Gastroesophageal sphincter (tissue), 4 donors: ENCODE results near the gene MAP7D3. TPM values are rescaled to one million over a fixed set of nuclear protein-coding genes. Genes with fewer than 3 reads are reported as not detected.

ENCODE experiments used
- ATAC-seq: fragments of 150-250 bp; one replicate; pipeline ENCODE4 v1.9.1; 2016; ENCODE audit warnings: mild to moderate bottlenecking, moderate library complexity
- H3K27ac ChIP-seq, 4 donors: fragments of 200-600 bp; sonication (generic) in 3 of 4; 1 replicate in 3 of 4; 2 replicates in 1 of 4; pipeline ENCODE4 v1.5.1; 2016 to 2019
- H3K27me3 ChIP-seq: fragments of 200-600 bp; sonication (generic); one replicate; pipeline ENCODE4 v1.5.1; 2019
- H3K36me3 ChIP-seq, 2 donors: fragments of 200-600 bp; sonication (generic); one replicate each; pipeline ENCODE4 v1.5.1; 2019; ENCODE audit warnings: control low read depth in 1 of 2
- H3K4me1 ChIP-seq, 3 donors: fragments of 200-600 bp; sonication (generic); 1 replicate in 2 of 3; 2 replicates in 1 of 3; pipeline ENCODE4 v1.5.1; 2016 to 2019; ENCODE audit warnings: control low read depth in 2 of 3
- H3K4me3 ChIP-seq, 2 donors: fragments of 200-600 bp; sonication (generic); one replicate each; pipeline ENCODE4 v1.5.1; 2019; ENCODE audit warnings: mild to moderate bottlenecking in 1 of 2, moderate library complexity in 1 of 2
- H3K9me3 ChIP-seq, 3 donors: fragments of 200-600 bp; sonication (generic); one replicate each; pipeline ENCODE4 v1.5.1; 2017 to 2019; ENCODE audit warnings: control low read depth in 2 of 3
- CTCF ChIP-seq, 4 experiments: fragments of 200-600 bp in 2 of 4; fragments of 450-650 bp in 2 of 4; sonication (generic) in 1 of 4; IDR thresholded peaks; one replicate each; pipeline ENCODE4 v1.5.1; 2017 to 2019; ENCODE audit warnings: antibody characterized with exemption in 4 of 4, mild to moderate bottlenecking in 2 of 4, moderate library complexity in 2 of 4
- EP300 ChIP-seq: sonication (generic); formaldehyde crosslinking; IDR thresholded peaks from one replicate; pipeline ENCODE4 v1.6.1; 2017; ENCODE audit warnings: antibody characterized with exemption, mild to moderate bottlenecking
- POLR2A ChIP-seq, 2 donors: fragments of 450-650 bp; IDR thresholded peaks; one replicate each; pipeline ENCODE4 v1.6.1; 2017; ENCODE audit warnings: antibody characterized with exemption in 2 of 2, mild to moderate bottlenecking in 2 of 2, moderate library complexity in 1 of 2
- POLR2AphosphoS5 ChIP-seq: sonication (generic); formaldehyde crosslinking; IDR thresholded peaks from one replicate; pipeline ENCODE4 v1.6.1; 2017; ENCODE audit warnings: antibody characterized with exemption
- WGBS, 2 donors: methylation state at CpG; one replicate each; pipeline ENCODE4 v1.1.5; 2018; ENCODE audit warnings: low coverage in 1 of 2; 5-methylcytosine and 5-hydroxymethylcytosine counted together
- total RNA-seq, 4 donors: library from RNA; depleted of rRNA; stranded (reverse); fragments of >200 nt; gene quantifications; one replicate each; pipeline ENCODE4 v1.1.0, GENCODE V29; 2016

The MAP7D3 gene
- total RNA-seq, 4 donors from 2014 or later: 17.1 to 30.5 (median 23.0) TPM

GRCh38 chrX:136203438-136203837, 47.8 kb downstream of the MAP7D3 start:
- H3K27ac ChIP-seq: peak overlapping the region; percentile 92 to 96 (median 94)
- no peaks in the 10 kb centered on the region for H3K9me3 ChIP-seq
- peaks cover 0 to 77% (median 24%) of the 10 kb centered on the region in 3 donors for H3K4me1 ChIP-seq
- H3K27me3 ChIP-seq: no peaks in the 10 kb centered on the region
- ATAC-seq: no peak
- H3K4me3 ChIP-seq: peak overlapping the region; percentile 50 to 58
- no peak for TF ChIP-seq CTCF (IDR thresholded peaks at IDR 0.05)
- TF ChIP-seq POLR2AphosphoS5: no peak
- TF ChIP-seq POLR2A (IDR thresholded peaks at IDR 0.05): no peak
- TF ChIP-seq EP300: no peak
- H3K36me3 ChIP-seq: peaks cover 0 to 24% of the 10 kb centered on the region in 2 donors

- ATAC-seq: peak; percentile 66
- Histone ChIP-seq H3K9me3 (no peaks in the 10 kb centered on the region), H3K27ac (peak overlapping the region; percentile 92 to 96 (median 94)), H3K36me3 (peaks cover 0 to 19% of the 10 kb centered on the region in 2 donors), H3K4me3 (peak overlapping the region in 1 of 2 donors; percentile 50), H3K27me3 (no peaks in the 10 kb centered on the region), H3K4me1 (peaks cover 0 to 72% (median 24%) of the 10 kb centered on the region in 3 donors)
- 41 to 54% methylated on average over 5 of the region's 5 CpGs for WGBS, 2 donors
- TF ChIP-seq CTCF (IDR thresholded peaks at IDR 0.05) (no peak), POLR2A (IDR thresholded peaks at IDR 0.05) (no peak), EP300 (peak; percentile 57), POLR2AphosphoS5 (peak; percentile 68)
Observed at GRCh38 chrX:136202889-136203288, 48.3 kb downstream of the MAP7D3 start.

- Histone ChIP-seq H3K36me3 (peaks cover 0 to 6% of the 10 kb centered on the region in 2 donors), H3K27ac (peak overlapping the region; percentile 92 to 96 (median 94)), H3K9me3 (no peaks in the 10 kb centered on the region), H3K27me3 (no peaks in the 10 kb centered on the region), H3K4me1 (peaks cover 0 to 59% (median 15%) of the 10 kb centered on the region in 3 donors), H3K4me3 (peak overlapping the region in 1 of 2 donors; percentile 50)
- no peak for ATAC-seq
- 63 to 67% methylated on average over 1 to 3 of the region's 5 CpGs for WGBS, 2 donors
- TF ChIP-seq CTCF (IDR thresholded peaks at IDR 0.05) (no peak), EP300 (no peak), POLR2AphosphoS5 (no peak), POLR2A (IDR thresholded peaks at IDR 0.05) (no peak)
Observed at GRCh38 chrX:136201601-136202000, 49.6 kb downstream of the MAP7D3 start.

GRCh38 chrX:136200466-136200865, 50.7 kb downstream of the MAP7D3 start:
- Histone ChIP-seq H3K36me3 (no peaks in the 10 kb centered on the region), H3K4me3 (peak overlapping the region; percentile 47 to 50), H3K9me3 (no peaks in the 10 kb centered on the region), H3K4me1 (peaks cover 0 to 57% (median 12%) of the 10 kb centered on the region in 3 donors), H3K27me3 (no peaks in the 10 kb centered on the region), H3K27ac (peak overlapping the region; percentile 92 to 96 (median 94))
- WGBS, 2 donors: 10 to 50% methylated on average over 2 of the region's 2 CpGs
- no peak for ATAC-seq
- TF ChIP-seq CTCF (IDR thresholded peaks at IDR 0.05) (peak in 3 of 4 experiments; percentile 26 to 47 (median 29)), POLR2AphosphoS5 (no peak), EP300 (no peak)

- H3K27me3 ChIP-seq: no peaks in the 10 kb centered on the region
- peaks cover 0 to 57% (median 9%) of the 10 kb centered on the region in 3 donors for H3K4me1 ChIP-seq
- peak overlapping the region; percentile 47 to 50 for H3K4me3 ChIP-seq
- WGBS, 2 donors: 37 to 48% methylated on average over 3 to 4 of the region's 4 CpGs
- H3K27ac ChIP-seq: peak overlapping the region; percentile 92 to 96 (median 94)
- TF ChIP-seq POLR2A (IDR thresholded peaks at IDR 0.05) (peak in 1 of 2 donors; percentile 34), POLR2AphosphoS5 (peak; percentile 75), EP300 (no peak)
- ATAC-seq: no peak
- no peaks in the 10 kb centered on the region for H3K9me3 ChIP-seq
- H3K36me3 ChIP-seq: no peaks in the 10 kb centered on the region
Observed at GRCh38 chrX:136199365-136199764, 51.8 kb downstream of the MAP7D3 start.
